ENCODE results near the gene ITPR2.

DNA sequence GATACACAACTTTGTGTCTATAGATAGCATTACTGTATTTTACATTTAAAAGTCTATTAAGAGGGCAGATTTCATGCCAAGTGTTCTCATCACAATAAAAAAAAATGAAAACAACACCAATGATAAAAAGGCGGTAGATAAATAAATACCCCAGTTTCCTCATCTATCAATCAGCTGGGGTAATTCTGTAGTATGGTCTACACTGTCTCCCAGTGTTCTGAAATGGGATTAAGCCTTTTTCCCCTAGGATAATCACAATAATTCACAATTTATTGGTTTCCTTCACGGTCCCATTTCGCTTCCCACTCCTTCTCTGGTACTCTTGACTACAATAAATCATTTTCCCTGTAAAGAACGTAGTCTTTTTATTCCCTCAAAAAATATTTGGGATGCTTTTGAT lies 523.4 kb downstream of the ITPR2 start:
- TF ChIP-seq, protein P1, sequence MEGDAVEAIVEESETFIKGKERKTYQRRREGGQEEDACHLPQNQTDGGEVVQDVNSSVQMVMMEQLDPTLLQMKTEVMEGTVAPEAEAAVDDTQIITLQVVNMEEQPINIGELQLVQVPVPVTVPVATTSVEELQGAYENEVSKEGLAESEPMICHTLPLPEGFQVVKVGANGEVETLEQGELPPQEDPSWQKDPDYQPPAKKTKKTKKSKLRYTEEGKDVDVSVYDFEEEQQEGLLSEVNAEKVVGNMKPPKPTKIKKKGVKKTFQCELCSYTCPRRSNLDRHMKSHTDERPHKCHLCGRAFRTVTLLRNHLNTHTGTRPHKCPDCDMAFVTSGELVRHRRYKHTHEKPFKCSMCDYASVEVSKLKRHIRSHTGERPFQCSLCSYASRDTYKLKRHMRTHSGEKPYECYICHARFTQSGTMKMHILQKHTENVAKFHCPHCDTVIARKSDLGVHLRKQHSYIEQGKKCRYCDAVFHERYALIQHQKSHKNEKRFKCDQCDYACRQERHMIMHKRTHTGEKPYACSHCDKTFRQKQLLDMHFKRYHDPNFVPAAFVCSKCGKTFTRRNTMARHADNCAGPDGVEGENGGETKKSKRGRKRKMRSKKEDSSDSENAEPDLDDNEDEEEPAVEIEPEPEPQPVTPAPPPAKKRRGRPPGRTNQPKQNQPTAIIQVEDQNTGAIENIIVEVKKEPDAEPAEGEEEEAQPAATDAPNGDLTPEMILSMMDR (IDR thresholded peaks at IDR 0.05) = no peak
- no peak for TF ChIP-seq POLR2A (IDR thresholded peaks at IDR 0.05)

Data from adrenal gland (tissue), 5 donors.